HTERT RPE-1 (cell line): Measurements from ENCODE around the gene LSP1.

ENCODE experiments used
- in situ Hi-C: fragments of 300-500 bp; cut with MboI; formaldehyde crosslinking; loops from 4 replicates; pipeline ENCODE4 v1.14.3; 2020; ENCODE audit warnings: low sequenced_read_pairs

Gene LSP1

GRCh38 chr11:1926156-1927025 is 73.5 kb downstream of the LSP1 start:
- in situ Hi-C loops, result no loop called here

- in situ Hi-C loops, result no loop called here
Observed at GRCh38 chr11:1927026-1927847, 74.4 kb downstream of the LSP1 start.

- in situ Hi-C loops, result no loop called here
Observed at GRCh38 chr11:1927848-1928469, 75.1 kb downstream of the LSP1 start.

GRCh38 chr11:1928470-1928890 is 75.6 kb downstream of the LSP1 start:
- in situ Hi-C loops, result no loop called here

GRCh38 chr11:1928891-1929541 is 76.1 kb downstream of the LSP1 start:
- in situ Hi-C loops, result no loop called here

- in situ Hi-C loops, result no loop called here
Observed at GRCh38 chr11:1929621-1930461, 77.0 kb downstream of the LSP1 start.

- in situ Hi-C loops, result no loop called here
Observed at GRCh38 chr11:1930462-1930830, 77.6 kb downstream of the LSP1 start.

GRCh38 chr11:1931341-1932104 is 78.6 kb downstream of the LSP1 start:
- in situ Hi-C loops, result no loop called here

- in situ Hi-C loops, result no loop called here
Observed at GRCh38 chr11:1932105-1932480, 79.2 kb downstream of the LSP1 start.

GRCh38 chr11:1932681-1933080 is 79.8 kb downstream of the LSP1 start:
- in situ Hi-C loops, result no loop called here

- in situ Hi-C loops, result no loop called here
Observed at GRCh38 chr11:1933416-1934334, 80.8 kb downstream of the LSP1 start.

- in situ Hi-C loops, result no loop called here
Observed at GRCh38 chr11:1934335-1935155, 81.7 kb downstream of the LSP1 start.

- in situ Hi-C loops, result no loop called here
Observed at GRCh38 chr11:1935156-1936071, 82.5 kb downstream of the LSP1 start.

- in situ Hi-C loops, result no loop called here
Observed at GRCh38 chr11:1936072-1936780, 83.3 kb downstream of the LSP1 start.

- in situ Hi-C loops, result no loop called here
Observed at GRCh38 chr11:1936781-1937615, 84.1 kb downstream of the LSP1 start.
